ENCODE results near the gene SAXO1.
A peak's percentile ranks its signal among the peaks of the same experiment; 100 is the strongest.

SAXO1 gene

DNA sequence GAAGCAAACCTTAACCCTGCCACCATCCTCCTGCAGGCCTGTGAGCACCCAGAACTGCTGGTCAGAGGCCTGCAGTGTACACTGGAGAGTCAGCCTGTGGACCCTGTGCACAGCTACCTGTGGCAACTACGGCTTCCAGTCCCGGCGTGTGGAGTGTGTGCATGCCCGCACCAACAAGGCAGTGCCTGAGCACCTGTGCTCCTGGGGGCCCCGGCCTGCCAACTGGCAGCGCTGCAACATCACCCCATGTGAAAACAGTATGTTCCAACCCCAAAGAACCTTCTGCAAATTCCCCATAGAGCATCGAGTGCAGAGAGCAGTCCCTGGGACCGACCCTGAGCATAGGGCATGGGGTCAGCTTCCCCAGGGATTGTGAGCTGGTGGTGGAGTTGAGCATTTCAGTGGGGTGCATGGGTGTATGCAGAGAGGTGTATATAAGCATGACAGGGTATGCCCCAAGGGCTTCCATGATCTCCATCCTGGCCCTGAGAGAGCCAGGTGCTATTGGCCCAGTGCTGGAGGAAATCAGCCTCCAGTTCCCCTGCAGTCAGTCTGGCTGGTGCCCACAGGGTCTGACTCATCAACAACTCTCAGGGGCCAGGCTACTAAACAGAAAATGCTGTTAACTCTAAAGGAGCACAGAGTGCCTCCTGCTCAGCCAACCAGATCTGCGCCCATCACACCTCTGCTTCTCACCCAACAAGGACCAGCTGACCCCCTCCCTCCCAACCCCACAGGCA lies 126.2 kb downstream of the SAXO1 start:
- no peaks in the 10 kb centered on the region for H3K4me1 Mint-ChIP-seq
- peaks cover 0 to 1% of the 10 kb centered on the region in 2 donors for H3K36me3 Mint-ChIP-seq
- H3K27me3 Mint-ChIP-seq: peaks cover 0 to 8% of the 10 kb centered on the region in 2 donors
- ATAC-seq (replicated peaks) (peak; percentile 15 to 33), DNase-seq (no peak)
- H3K9me3 Mint-ChIP-seq: peaks cover 8 to 9% of the 10 kb centered on the region in 2 donors
- no peak overlapping the region for H3K4me3 Mint-ChIP-seq
- H3K27ac Mint-ChIP-seq: no peak overlapping the region

DNA sequence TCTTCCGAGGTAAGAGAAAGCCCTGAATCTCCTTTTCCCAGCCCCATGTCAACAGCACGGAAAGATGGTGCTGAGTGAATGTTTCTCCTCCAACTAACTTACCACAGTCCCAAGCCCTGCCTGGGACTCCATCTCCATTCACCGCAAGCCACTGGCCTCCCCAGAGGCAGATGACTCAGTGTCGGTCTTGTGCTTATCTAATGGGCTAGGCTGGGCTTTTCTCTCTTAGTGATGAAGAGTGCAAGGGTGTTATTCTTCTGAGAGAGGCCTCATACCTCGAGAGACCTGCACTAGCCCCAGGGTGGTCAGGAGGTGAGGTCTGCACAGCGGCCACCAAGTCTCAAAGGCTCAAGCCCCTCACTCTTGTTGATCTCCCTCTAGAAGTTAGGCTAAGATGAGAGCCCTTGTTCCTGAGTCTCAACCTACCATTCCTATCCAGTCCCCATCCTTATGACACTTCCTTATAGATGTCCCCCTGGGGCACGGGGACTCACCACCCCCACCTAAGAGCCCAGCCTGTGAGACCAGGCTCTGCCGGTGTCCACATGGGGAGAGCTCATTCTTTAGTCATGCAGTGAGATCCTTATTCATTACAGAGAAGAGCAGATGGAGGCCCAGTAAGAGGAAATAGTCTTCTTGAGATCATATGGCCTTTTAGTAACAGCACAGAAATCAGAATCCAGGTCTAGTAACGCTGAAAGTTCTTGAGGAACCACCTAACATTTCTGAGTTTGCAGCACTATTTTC lies 127.0 kb downstream of the SAXO1 start:
- no peak overlapping the region for H3K4me3 Mint-ChIP-seq
- H3K27me3 Mint-ChIP-seq: peaks cover 0 to 8% of the 10 kb centered on the region in 2 donors
- peaks cover 9 to 12% of the 10 kb centered on the region in 2 donors for H3K9me3 Mint-ChIP-seq
- peaks cover 0 to 1% of the 10 kb centered on the region in 2 donors for H3K36me3 Mint-ChIP-seq
- H3K4me1 Mint-ChIP-seq: no peaks in the 10 kb centered on the region
- ATAC-seq (replicated peaks): no peak
- DNase-seq: no peak
- H3K27ac Mint-ChIP-seq: no peak overlapping the region

DNA sequence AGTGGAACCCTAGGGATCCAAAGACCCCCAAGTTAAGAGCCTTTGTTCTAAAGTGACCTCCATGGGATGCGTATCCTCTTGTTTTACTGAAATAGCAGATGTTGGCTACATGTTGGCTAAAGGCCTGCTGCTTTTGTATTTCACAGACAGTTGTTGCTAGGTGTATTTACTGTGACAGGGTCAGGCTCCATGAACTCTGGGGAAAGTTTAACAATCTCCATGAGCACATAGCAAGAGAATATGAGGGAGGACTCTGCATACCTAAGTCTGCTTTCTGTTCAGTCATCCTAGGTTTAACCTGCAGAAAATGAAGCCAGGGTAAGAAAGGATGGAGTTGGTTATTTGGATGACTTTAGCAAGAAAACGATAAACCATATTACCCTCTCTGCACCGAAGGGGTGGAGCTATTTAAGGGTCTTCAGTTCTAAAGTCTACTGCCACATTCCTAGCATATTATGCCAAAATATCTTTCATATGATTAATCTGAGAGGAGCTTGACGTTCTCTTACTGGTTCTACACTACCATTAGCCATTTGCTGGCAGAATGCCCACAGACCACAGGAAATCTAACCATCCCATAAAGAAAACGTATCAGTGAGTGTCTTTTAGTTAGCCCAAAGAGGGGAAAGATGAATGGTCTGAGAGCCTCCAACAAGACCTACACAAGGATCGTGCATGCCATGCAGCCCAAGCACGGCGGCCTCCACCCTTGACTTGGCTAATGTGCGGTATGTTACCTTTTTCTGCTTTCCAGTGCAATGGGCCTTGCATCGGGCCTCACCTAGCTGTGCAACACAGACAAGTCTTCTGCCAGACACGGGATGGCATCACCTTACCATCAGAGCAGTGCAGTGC lies 127.8 kb downstream of the SAXO1 start:
- no peak overlapping the region for H3K4me3 Mint-ChIP-seq
- ATAC-seq (replicated peaks) (no peak), DNase-seq (no peak)
- peaks cover 0 to 1% of the 10 kb centered on the region in 2 donors for H3K36me3 Mint-ChIP-seq
- no peak overlapping the region for H3K27ac Mint-ChIP-seq
- H3K9me3 Mint-ChIP-seq: peaks cover 9 to 12% of the 10 kb centered on the region in 2 donors
- H3K27me3 Mint-ChIP-seq: peaks cover 0 to 8% of the 10 kb centered on the region in 2 donors
- H3K4me1 Mint-ChIP-seq: no peaks in the 10 kb centered on the region

DNA sequence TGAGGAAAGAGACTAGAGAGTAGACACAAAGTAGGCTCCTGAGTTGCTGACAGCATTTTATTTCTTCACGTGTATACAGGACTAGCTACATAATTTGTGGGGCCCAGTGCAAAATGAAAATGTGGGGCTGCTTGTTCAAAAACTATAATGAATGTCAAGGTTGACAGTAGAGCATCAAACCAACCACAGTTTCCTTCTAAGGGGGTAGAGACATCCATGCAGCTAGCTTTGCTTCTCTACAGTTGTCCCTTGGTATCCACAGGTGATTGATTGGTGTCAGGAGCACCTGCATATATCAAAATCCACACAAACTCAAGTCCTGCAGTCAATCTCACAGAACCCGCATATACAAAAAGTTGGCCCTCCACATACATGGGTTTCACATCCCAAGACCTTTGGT lies 129.6 kb downstream of the SAXO1 start:
- no peak for DNase-seq
- H3K36me3 Mint-ChIP-seq: peaks cover 0 to 1% of the 10 kb centered on the region in 2 donors
- H3K4me1 Mint-ChIP-seq: no peaks in the 10 kb centered on the region
- H3K9me3 Mint-ChIP-seq: peaks cover 9 to 12% of the 10 kb centered on the region in 2 donors
- no peak overlapping the region for H3K27ac Mint-ChIP-seq
- no peak for ATAC-seq (replicated peaks)
- no peak overlapping the region for H3K4me3 Mint-ChIP-seq
- peaks cover 0 to 2% of the 10 kb centered on the region in 2 donors for H3K27me3 Mint-ChIP-seq

DNA sequence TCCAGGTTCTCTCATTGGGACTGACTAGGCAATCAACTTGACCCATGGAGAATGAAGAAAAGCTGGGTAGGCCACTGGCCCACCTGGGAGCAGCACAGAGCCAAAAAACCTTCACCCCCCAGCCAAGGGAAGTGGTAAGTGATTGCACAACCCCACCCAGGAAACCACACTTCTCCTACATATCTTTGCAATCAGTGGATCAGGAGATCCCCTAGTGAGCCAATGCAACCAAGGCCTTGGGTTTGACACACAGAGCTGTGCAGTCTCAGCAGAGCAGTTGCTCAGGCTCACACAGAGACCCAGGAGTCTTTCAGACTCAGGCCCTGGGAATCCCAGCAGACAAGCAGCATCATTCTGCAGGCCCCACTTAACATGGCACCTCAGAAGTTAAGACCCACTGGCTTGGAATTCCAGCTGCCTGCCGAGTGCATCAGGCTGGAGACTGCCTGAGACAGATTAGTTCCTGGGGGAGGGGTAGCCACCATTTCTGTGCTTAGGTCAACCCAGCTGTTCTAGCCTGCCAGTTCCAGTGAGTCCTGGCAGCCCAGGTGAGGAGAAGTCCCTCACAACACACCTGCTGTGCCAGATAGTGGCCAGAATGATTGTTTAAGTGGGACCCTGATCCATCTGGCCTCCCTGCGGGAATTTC lies 136.4 kb downstream of the SAXO1 start:
- Mint-ChIP-seq H3K27me3 (no peaks in the 10 kb centered on the region), H3K4me1 (no peaks in the 10 kb centered on the region), H3K27ac (no peak overlapping the region), H3K4me3 (no peak overlapping the region), H3K36me3 (peaks cover 0 to 3% of the 10 kb centered on the region in 2 donors), H3K9me3 (peaks cover 7 to 18% of the 10 kb centered on the region in 2 donors)
- DNase-seq (no peak), ATAC-seq (replicated peaks) (no peak)

DNA sequence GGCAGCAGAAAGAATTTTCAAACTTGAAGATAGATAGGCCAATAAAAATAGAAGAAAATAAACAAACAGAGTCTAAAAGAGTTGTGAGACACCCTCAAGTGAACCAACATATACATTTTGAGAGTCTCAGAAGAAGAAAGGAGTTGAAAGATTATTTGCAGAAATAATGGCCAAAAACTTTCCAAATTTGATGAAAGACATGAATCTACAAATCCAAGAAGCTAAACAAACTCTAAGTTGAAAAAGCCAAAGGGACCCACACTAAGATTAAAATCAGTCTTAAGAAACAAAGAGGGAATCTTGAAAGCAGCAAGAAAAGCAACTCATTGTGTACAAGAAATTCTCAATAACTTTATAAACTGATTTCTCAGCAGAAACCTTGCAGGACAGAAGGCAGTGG lies 137.0 kb downstream of the SAXO1 start:
- H3K4me3 Mint-ChIP-seq: no peak overlapping the region
- no peaks in the 10 kb centered on the region for H3K27me3 Mint-ChIP-seq
- peaks cover 7 to 14% of the 10 kb centered on the region in 2 donors for H3K9me3 Mint-ChIP-seq
- H3K27ac Mint-ChIP-seq: no peak overlapping the region
- H3K4me1 Mint-ChIP-seq: no peaks in the 10 kb centered on the region
- DNase-seq (no peak), ATAC-seq (replicated peaks) (no peak)
- H3K36me3 Mint-ChIP-seq: peaks cover 0 to 3% of the 10 kb centered on the region in 2 donors

DNA sequence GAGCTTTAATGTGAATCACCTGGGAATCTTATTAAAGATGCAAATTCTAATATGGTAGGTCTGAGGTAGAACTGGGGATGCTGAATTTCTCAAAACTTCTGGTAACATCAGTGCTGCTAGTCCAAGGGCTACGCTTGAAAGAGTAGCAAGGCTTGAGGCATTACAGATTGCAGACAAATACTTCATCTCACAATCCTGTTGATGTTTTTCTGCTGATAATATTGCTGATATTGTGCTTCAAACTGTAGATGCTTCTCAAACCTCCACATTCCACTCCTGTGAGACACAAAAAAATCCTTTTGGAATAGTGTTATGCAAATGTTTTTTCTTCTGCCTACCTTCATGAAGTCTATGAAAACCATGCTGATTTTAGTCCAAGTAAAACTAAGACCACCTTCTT lies 139.5 kb downstream of the SAXO1 start:
- no peak overlapping the region for H3K4me3 Mint-ChIP-seq
- ATAC-seq (replicated peaks): no peak
- H3K27ac Mint-ChIP-seq: no peak overlapping the region
- H3K4me1 Mint-ChIP-seq: no peaks in the 10 kb centered on the region
- peaks cover 7 to 14% of the 10 kb centered on the region in 2 donors for H3K9me3 Mint-ChIP-seq
- H3K27me3 Mint-ChIP-seq: peaks cover 0 to 6% of the 10 kb centered on the region in 2 donors
- peaks cover 0 to 3% of the 10 kb centered on the region in 2 donors for H3K36me3 Mint-ChIP-seq
- DNase-seq: no peak

DNA sequence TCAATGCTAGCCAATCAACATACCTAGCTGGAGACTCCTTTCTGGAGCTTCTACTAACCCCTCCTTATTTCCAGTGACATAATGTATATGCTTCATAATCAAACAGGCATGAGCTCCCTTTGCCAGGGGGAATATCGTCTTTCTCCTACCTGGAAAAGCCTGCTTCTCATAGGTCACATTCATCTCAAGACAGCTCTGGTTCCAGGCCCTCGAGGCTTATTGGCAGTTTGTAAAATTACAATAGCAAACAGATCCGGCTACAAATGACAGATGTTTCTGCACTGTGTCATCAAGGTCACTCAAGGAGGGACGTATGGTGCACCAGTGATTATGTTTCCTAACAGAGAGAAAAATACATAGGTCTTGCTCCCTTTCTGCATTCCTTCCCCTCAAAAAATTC lies 140.0 kb downstream of the SAXO1 start:
- no peak for ATAC-seq (replicated peaks)
- peaks cover 7 to 11% of the 10 kb centered on the region in 2 donors for H3K9me3 Mint-ChIP-seq

DNA sequence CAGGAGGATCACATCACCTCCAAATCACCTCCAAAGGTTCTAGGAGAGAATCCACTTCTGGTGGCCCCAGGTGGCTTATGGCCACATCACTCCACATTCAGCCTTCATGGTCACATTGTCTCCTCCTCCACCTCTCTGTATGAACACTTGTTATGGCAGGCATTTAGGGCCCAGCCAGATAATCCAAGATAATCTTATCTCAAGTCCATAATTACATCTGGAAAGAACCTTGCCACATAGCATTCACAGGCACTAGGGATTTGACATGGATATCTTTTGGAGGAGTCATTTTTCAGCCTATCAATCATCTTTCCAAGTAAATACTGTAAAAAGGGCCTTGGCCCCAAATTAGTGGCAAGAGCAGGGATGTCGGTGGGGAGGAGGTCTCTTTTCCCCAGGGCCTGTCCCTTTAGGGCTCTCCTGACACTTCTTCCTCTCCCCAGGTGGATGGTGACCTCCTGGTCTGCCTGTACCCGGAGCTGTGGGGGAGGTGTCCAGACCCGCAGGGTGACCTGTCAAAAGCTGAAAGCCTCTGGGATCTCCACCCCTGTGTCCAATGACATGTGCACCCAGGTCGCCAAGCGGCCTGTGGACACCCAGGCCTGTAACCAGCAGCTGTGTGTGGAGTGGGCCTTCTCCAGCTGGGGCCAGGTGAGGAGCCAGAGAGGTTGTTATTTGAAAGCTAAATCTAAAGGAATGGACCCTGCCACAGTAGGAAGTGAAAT lies 140.9 kb downstream of the SAXO1 start:
- H3K36me3 Mint-ChIP-seq: peaks cover 0 to 3% of the 10 kb centered on the region in 2 donors
- DNase-seq: no peak
- H3K4me3 Mint-ChIP-seq: no peak overlapping the region
- no peak for ATAC-seq (replicated peaks)
- H3K27me3 Mint-ChIP-seq: peaks cover 0 to 6% of the 10 kb centered on the region in 2 donors
- H3K27ac Mint-ChIP-seq: no peak overlapping the region
- peaks cover 7 to 11% of the 10 kb centered on the region in 2 donors for H3K9me3 Mint-ChIP-seq
- no peaks in the 10 kb centered on the region for H3K4me1 Mint-ChIP-seq

More for the DNA sequence above, 140.0 kb downstream of the SAXO1 start:
- Mint-ChIP-seq H3K27me3 (peaks cover 0 to 6% of the 10 kb centered on the region in 2 donors), H3K4me3 (no peak overlapping the region), H3K27ac (no peak overlapping the region), H3K4me1 (no peaks in the 10 kb centered on the region), H3K36me3 (peaks cover 0 to 3% of the 10 kb centered on the region in 2 donors)
- no peak for DNase-seq

DNA sequence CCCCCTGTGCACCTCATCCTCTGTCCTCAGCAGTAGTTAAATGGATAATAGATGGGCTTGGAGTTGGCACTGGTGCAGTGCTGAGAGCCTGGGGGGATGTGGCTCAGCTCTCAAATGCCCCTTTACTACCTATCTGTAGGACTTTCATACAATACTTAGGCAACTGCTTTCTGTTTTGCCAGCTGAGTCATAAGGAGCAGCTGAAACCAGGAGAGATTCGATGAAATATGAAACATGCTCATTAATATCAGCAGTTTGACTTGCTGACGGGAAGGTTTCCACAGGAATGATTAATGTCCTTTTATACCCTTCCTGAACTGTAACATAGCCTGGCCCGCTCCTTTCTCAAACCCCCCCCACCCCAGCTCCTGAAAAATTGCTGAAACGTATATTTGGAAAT lies 142.6 kb downstream of the SAXO1 start:
- Mint-ChIP-seq H3K27me3 (peaks cover 0 to 6% of the 10 kb centered on the region in 2 donors), H3K36me3 (peaks cover 0 to 3% of the 10 kb centered on the region in 2 donors), H3K4me1 (no peaks in the 10 kb centered on the region), H3K4me3 (no peak overlapping the region), H3K27ac (no peak overlapping the region), H3K9me3 (peaks cover 2 to 6% of the 10 kb centered on the region in 2 donors)
- ATAC-seq (replicated peaks) (no peak), DNase-seq (no peak)

DNA sequence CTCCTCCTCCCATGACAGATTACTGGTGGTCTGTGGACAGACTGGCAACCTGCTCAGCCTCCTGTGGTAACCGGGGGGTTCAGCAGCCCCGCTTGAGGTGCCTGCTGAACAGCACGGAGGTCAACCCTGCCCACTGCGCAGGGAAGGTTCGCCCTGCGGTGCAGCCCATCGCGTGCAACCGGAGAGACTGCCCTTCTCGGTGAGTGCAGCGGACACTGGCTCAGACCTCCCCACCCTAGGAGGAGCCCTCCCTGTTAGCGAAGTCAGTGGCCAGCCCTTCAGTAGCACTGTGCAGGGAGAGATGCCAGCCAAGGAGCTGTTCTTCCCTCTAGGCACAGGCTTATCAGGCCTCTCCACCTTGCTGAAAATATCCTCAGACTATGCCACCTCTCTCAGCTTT lies 143.5 kb downstream of the SAXO1 start:
- H3K9me3 Mint-ChIP-seq: peaks cover under 1 to 2% of the 10 kb centered on the region in 2 donors
- ATAC-seq (replicated peaks) (no peak), DNase-seq (no peak)
- H3K4me3 Mint-ChIP-seq: no peak overlapping the region
- H3K27ac Mint-ChIP-seq: no peak overlapping the region
- H3K36me3 Mint-ChIP-seq: peaks cover 0 to under 1% of the 10 kb centered on the region in 2 donors
- no peaks in the 10 kb centered on the region for H3K4me1 Mint-ChIP-seq
- peaks cover 0 to 6% of the 10 kb centered on the region in 2 donors for H3K27me3 Mint-ChIP-seq

DNA sequence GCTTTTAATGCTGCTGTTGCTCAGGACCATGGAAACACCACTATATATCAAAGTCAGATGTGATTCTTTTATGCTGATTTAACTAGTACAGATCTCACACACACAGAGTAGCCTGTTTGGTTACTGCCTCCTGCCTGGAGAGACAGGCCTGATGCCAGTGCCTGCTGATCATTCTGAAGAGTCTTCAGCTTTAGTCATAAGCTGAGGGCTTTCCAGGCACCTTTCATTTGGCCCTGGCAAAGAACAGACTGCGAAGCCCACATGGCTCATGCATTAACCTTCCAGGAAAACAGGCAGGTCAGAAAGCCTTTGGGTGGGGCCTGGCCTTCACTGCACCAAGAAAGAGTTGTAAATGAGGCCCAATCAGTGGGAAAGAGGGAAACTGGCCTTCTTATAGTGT lies 144.7 kb downstream of the SAXO1 start:
- no peak for DNase-seq
- ATAC-seq (replicated peaks): no peak
- Mint-ChIP-seq H3K9me3 (peaks cover 3% of the 10 kb centered on the region in 2 donors), H3K36me3 (no peaks in the 10 kb centered on the region), H3K27ac (no peak overlapping the region), H3K4me1 (no peaks in the 10 kb centered on the region), H3K27me3 (peaks cover 0 to 6% of the 10 kb centered on the region in 2 donors), H3K4me3 (no peak overlapping the region)

DNA sequence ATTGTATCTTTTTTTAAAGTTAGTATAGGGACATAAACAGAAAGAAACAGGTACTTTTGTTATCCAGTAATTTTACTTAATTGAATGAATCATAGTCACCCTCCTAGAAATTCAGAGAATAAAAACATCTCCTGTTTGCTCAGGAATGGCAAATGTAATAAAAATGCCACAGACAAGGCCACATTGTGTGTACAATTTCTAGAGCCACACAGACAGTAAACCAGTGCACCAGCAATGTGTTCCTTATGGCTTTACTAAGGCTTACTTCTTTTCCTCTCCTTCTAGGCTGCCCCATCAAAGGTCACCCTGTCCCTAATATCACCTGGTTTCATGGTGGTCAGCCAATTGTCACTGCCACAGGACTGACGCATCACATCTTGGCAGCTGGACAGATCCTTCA lies 145.5 kb downstream of the SAXO1 start:
- Mint-ChIP-seq H3K4me3 (no peak overlapping the region), H3K27me3 (peaks cover 0 to 6% of the 10 kb centered on the region in 2 donors), H3K4me1 (no peaks in the 10 kb centered on the region), H3K36me3 (no peaks in the 10 kb centered on the region), H3K9me3 (peaks cover 5 to 6% of the 10 kb centered on the region in 2 donors), H3K27ac (no peak overlapping the region)
- no peak for ATAC-seq (replicated peaks)
- no peak for DNase-seq

Data from stimulated activated naive B cell treated with anti-CD40 and anti-IgM and Interleukin-4, amounts not matched to agents 10 μg/mL and 1 μg/mL and 100 μg/mL, for 72 hours (primary cell).